Measurements from ENCODE around the gene REP15.

REP15 gene

GRCh38 chr12:27710592-27711316, 14.5 kb downstream of the REP15 start, which contains the start of gene MRPS35 (continued):
- peak; percentile 60 for TF ChIP-seq PRDM4 (tag by site-specific recombination; IDR thresholded peaks at IDR 0.05)
- TF ChIP-seq GLIS2 (tag by site-specific recombination; IDR thresholded peaks at IDR 0.05) = peak; percentile 80
- TF ChIP-seq ZNF629 (tag by site-specific recombination; IDR thresholded peaks at IDR 0.05) = peak; percentile 74
- no peak for TF ChIP-seq ATF2 (tag by site-specific recombination; IDR thresholded peaks at IDR 0.05; ENCODE audit: low read depth)
- TF ChIP-seq HOXA7 (CRISPR knock-in tag; IDR thresholded peaks at IDR 0.05; ENCODE audit: borderline replicate concordance) = no peak
- no peak for TF ChIP-seq ZNF514 (tag by site-specific recombination; IDR thresholded peaks at IDR 0.05)
- no peak for TF ChIP-seq ZBTB1 (tag by site-specific recombination; IDR thresholded peaks at IDR 0.05)
- TF ChIP-seq PBX3 (CRISPR knock-in tag; IDR thresholded peaks at IDR 0.05) = peak; percentile 91
- TF ChIP-seq ZNF677 (tag by site-specific recombination; IDR thresholded peaks at IDR 0.05) = 0 out of 2 replicates have a peak, but pooled peaks have one; percentile 8
- TF ChIP-seq ZEB2 (tag by site-specific recombination; IDR thresholded peaks at IDR 0.05) = peak; percentile 61; the same call in 1 of the 2 replicates
- no peak for TF ChIP-seq MEIS1 (CRISPR knock-in tag; IDR thresholded peaks at IDR 0.05; ENCODE audit: borderline replicate concordance)
- no peak for TF ChIP-seq ZNF558 (tag by site-specific recombination; IDR thresholded peaks at IDR 0.05)
- peak; percentile 55; the same call in 1 of the 2 replicates for TF ChIP-seq ZNF561 (tag by site-specific recombination; IDR thresholded peaks at IDR 0.05; ENCODE audit: borderline replicate concordance)
- no peak for TF ChIP-seq SALL2 (tag by site-specific recombination; IDR thresholded peaks at IDR 0.05; ENCODE audit: borderline replicate concordance)
- TF ChIP-seq HIC1 (tag by site-specific recombination; IDR thresholded peaks at IDR 0.05) = peak; percentile 93
- TF ChIP-seq ZNF416 (tag by site-specific recombination; IDR thresholded peaks at IDR 0.05) = no peak
- no peak; the same call in 1 of the 2 replicates for TF ChIP-seq ZNF10 (tag by site-specific recombination; IDR thresholded peaks at IDR 0.05)
- peak; percentile 64 for TF ChIP-seq KLF17 (tag by site-specific recombination; IDR thresholded peaks at IDR 0.05)

- Histone ChIP-seq H3K27ac (ENCODE audit: extremely low read depth, low read depth, low read length) (peak overlapping the region; percentile 64; the same call in 1 of the 2 replicates), H3K4me3 (ENCODE audit: low read depth, low read length) (peak overlapping the region; percentile 93), H3K4me1 (ENCODE audit: control insufficient read depth, insufficient read depth, low read length) (0 out of 2 replicates have a peak, but pooled peaks cover 2% of the 10 kb centered on the region), H3K9me3 (ENCODE audit: control insufficient read depth, insufficient read depth, low read depth, low read length) (no peaks in the 10 kb centered on the region), H3K36me3 (ENCODE audit: control insufficient read depth in 2 of 2, insufficient read depth in 1 of 2, low read length in 2 of 2) (peaks cover 18 to 22% of the 10 kb centered on the region in 2 experiments)
- CTCF ChIA-PET = no interaction called here
- TF ChIP-seq ZNF354C (tag by site-specific recombination; IDR thresholded peaks at IDR 0.05; ENCODE audit: borderline replicate concordance, low read depth) (no peak), ZNF785 (tag by site-specific recombination; IDR thresholded peaks at IDR 0.05) (no peak), ZBTB21 (tag by site-specific recombination; IDR thresholded peaks at IDR 0.05) (no peak), SCRT1 (tag by site-specific recombination; IDR thresholded peaks at IDR 0.05; ENCODE audit: borderline replicate concordance) (peak; percentile 38; the same call in 1 of the 2 replicates), SCRT2 (tag by site-specific recombination; IDR thresholded peaks at IDR 0.05) (peak; percentile 87), GFI1B (tag by site-specific recombination; IDR thresholded peaks at IDR 0.05) (0 out of 2 replicates have a peak, but pooled peaks have one; percentile 11)
- POLR2A ChIA-PET = no interaction called here
Measured at GRCh38 chr12:27711317-27711682, 15.1 kb downstream of the REP15 start.

All from HEK293 (cell line).